Measurements from ENCODE around the gene KRTAP10-6.

KRTAP10-6 gene

GRCh38 chr21:44590311-44590721 lies 2.0 kb downstream of the KRTAP10-6 start:
- TF ChIP-seq EZH2phosphoT487 (conservative IDR thresholded peaks at IDR 0.05; ENCODE audit: low read length), result no peak
- no peak for TF ChIP-seq CTCF (IDR thresholded peaks at IDR 0.05; ENCODE audit: insufficient read depth, low read length, poor library complexity, severe bottlenecking)
- Histone ChIP-seq H3K4me3 (ENCODE audit: insufficient read depth, low read length, poor library complexity, severe bottlenecking) (no peak overlapping the region), H4K20me1 (ENCODE audit: low read depth, low read length) (no peaks in the 10 kb centered on the region), H3K79me2 (ENCODE audit: insufficient read depth, low read length) (no peaks in the 10 kb centered on the region), H3K27ac (ENCODE audit: low read depth, low read length) (no peak overlapping the region), H3K4me2 (ENCODE audit: low read depth, low read length, poor library complexity, severe bottlenecking) (no peak overlapping the region), H3K9me2 (replicated peaks; ENCODE audit: insufficient read depth, low read length) (no peaks in the 10 kb centered on the region), H2AFZ (ENCODE audit: low read depth, low read length, severe bottlenecking) (no peak overlapping the region), H3K9ac (ENCODE audit: low read length) (no peak overlapping the region), H3K27me3 (ENCODE audit: low read length) (no peaks in the 10 kb centered on the region), H3K9me3 (ENCODE audit: insufficient read depth, low read length) (no peaks in the 10 kb centered on the region), H3F3A (ENCODE audit: insufficient read depth) (no peaks in the 10 kb centered on the region), H3K36me3 (ENCODE audit: low read length) (no peaks in the 10 kb centered on the region)

GRCh38 chr21:44589586-44590305 lies 2.6 kb downstream of the KRTAP10-6 start:
- H3K9me3 ChIP-seq (ENCODE audit: insufficient read depth, low read length), result no peaks in the 10 kb centered on the region
- no peaks in the 10 kb centered on the region for H3K9me2 ChIP-seq (replicated peaks; ENCODE audit: insufficient read depth, low read length)
- H2AFZ ChIP-seq (ENCODE audit: low read depth, low read length, severe bottlenecking), result no peak overlapping the region
- H4K20me1 ChIP-seq (ENCODE audit: low read depth, low read length), result no peaks in the 10 kb centered on the region
- no peaks in the 10 kb centered on the region for H3K27me3 ChIP-seq (ENCODE audit: low read length)
- H3K4me3 ChIP-seq (ENCODE audit: insufficient read depth, low read length, poor library complexity, severe bottlenecking), result no peak overlapping the region
- no peak overlapping the region for H3K9ac ChIP-seq (ENCODE audit: low read length)
- H3K27ac ChIP-seq (ENCODE audit: low read depth, low read length), result no peak overlapping the region
- H3F3A ChIP-seq (ENCODE audit: insufficient read depth), result no peaks in the 10 kb centered on the region
- no peak overlapping the region for H3K4me2 ChIP-seq (ENCODE audit: low read depth, low read length, poor library complexity, severe bottlenecking)
- H3K79me2 ChIP-seq (ENCODE audit: insufficient read depth, low read length), result no peaks in the 10 kb centered on the region
- no peaks in the 10 kb centered on the region for H3K36me3 ChIP-seq (ENCODE audit: low read length)
- TF ChIP-seq CTCF (IDR thresholded peaks at IDR 0.05; ENCODE audit: insufficient read depth, low read length, poor library complexity, severe bottlenecking), result no peak
- TF ChIP-seq EZH2phosphoT487 (conservative IDR thresholded peaks at IDR 0.05; ENCODE audit: low read length), result no peak

- no peak overlapping the region for H3K27ac ChIP-seq (ENCODE audit: low read depth, low read length)
- H3K4me3 ChIP-seq (ENCODE audit: insufficient read depth, low read length, poor library complexity, severe bottlenecking), result no peak overlapping the region
- no peaks in the 10 kb centered on the region for H3K36me3 ChIP-seq (ENCODE audit: low read length)
- H3K79me2 ChIP-seq (ENCODE audit: insufficient read depth, low read length), result no peaks in the 10 kb centered on the region
- no peaks in the 10 kb centered on the region for H3K9me3 ChIP-seq (ENCODE audit: insufficient read depth, low read length)
- H3K27me3 ChIP-seq (ENCODE audit: low read length), result no peaks in the 10 kb centered on the region
- H3K9me2 ChIP-seq (replicated peaks; ENCODE audit: insufficient read depth, low read length), result no peaks in the 10 kb centered on the region
- no peak overlapping the region for H3K4me2 ChIP-seq (ENCODE audit: low read depth, low read length, poor library complexity, severe bottlenecking)
- no peak for TF ChIP-seq EZH2phosphoT487 (conservative IDR thresholded peaks at IDR 0.05; ENCODE audit: low read length)
- TF ChIP-seq CTCF (IDR thresholded peaks at IDR 0.05; ENCODE audit: insufficient read depth, low read length, poor library complexity, severe bottlenecking), result no peak
- H3F3A ChIP-seq (ENCODE audit: insufficient read depth), result no peaks in the 10 kb centered on the region
- no peak overlapping the region for H2AFZ ChIP-seq (ENCODE audit: low read depth, low read length, severe bottlenecking)
- no peaks in the 10 kb centered on the region for H4K20me1 ChIP-seq (ENCODE audit: low read depth, low read length)
- H3K9ac ChIP-seq (ENCODE audit: low read length), result no peak overlapping the region
These were observed 3.2 kb downstream of the KRTAP10-6 start for GRCh38 chr21:44589094-44589493.
